HAP-1 (cell line): ENCODE results near the gene TPRN.

Experiments used
- DNase-seq, 2 experiments: peaks; one replicate each; pipeline ENCODE4 v3.0.0-alpha.2; 2016 to 2020; ENCODE audit warnings: low spot score in 2 of 2
- H3K27me3 ChIP-seq: fragments of 250-450 bp; sonication (Bioruptor Pico); 2 replicates; pipeline ENCODE4 v1.5.1; 2020; ENCODE audit warnings: low read depth, mild to moderate bottlenecking, moderate library complexity
- H3K36me3 ChIP-seq: fragments of 250-450 bp; sonication (Bioruptor Pico); replicated peaks from 2 replicates; pipeline ENCODE4 v1.5.1; 2020; ENCODE audit warnings: mild to moderate bottlenecking
- H3K4me1 ChIP-seq: fragments of 250-450 bp; sonication (Bioruptor Pico); 2 replicates; pipeline ENCODE4 v1.5.1; 2020; ENCODE audit warnings: mild to moderate bottlenecking
- H3K4me3 ChIP-seq: fragments of 250-450 bp; sonication (Bioruptor Pico); 2 replicates; pipeline ENCODE4 v1.5.1; 2020; ENCODE audit warnings: mild to moderate bottlenecking, moderate library complexity
- H3K9me3 ChIP-seq: fragments of 250-450 bp; sonication (Bioruptor Pico); 2 replicates; pipeline ENCODE4 v1.5.1; 2020; ENCODE audit warnings: mild to moderate bottlenecking, moderate library complexity
- in situ Hi-C: fragments of 300-500 bp; cut with MboI; formaldehyde crosslinking; loops from 3 replicates; pipeline ENCODE4 v1.14.3; 2020; ENCODE audit warnings: low sequenced_read_pairs, inconsistent platforms, mixed read lengths

TPRN gene

GRCh38 chr9:137225699-137226331, 25.3 kb upstream of the TPRN start:
- Histone ChIP-seq H3K4me3 (no peak overlapping the region), H3K36me3 (no peaks in the 10 kb centered on the region), H3K4me1 (peaks cover 11% of the 10 kb centered on the region), H3K27me3 (no peaks in the 10 kb centered on the region), H3K9me3 (no peaks in the 10 kb centered on the region)
- in situ Hi-C loops: loop anchor here (5.0 to 25.0 kb wide), 2 partner anchors 104 to 439 kb away; partner anchors contain the start of genes CCDC183 and TMEM141
- no peak for DNase-seq

GRCh38 chr9:137224830-137225694, 24.5 kb upstream of the TPRN start, which contains the start of gene CYSRT1:
Gene CYSRT1 (plus strand): TSS chr9:137225174. CDS start chr9:137225622, 448 bp downstream.
- no peak for DNase-seq
- Histone ChIP-seq H3K4me3 (peak within 1 kb of the TSS; percentile 84), H3K9me3 (no peaks in the 10 kb centered on the region), H3K27me3 (no peaks in the 10 kb centered on the region), H3K4me1 (peaks cover 11% of the 10 kb centered on the region), H3K36me3 (no peaks in the 10 kb centered on the region)
- in situ Hi-C loops: loop anchor here (5.0 to 25.0 kb wide), 2 partner anchors 103 to 438 kb away; partner anchors contain the start of genes CCDC183 and TMEM141

GRCh38 chr9:137223078-137223970, 22.8 kb upstream of the TPRN start:
- peak overlapping the region; percentile 84 for H3K4me3 ChIP-seq
- H3K4me1 ChIP-seq: peaks cover 11% of the 10 kb centered on the region
- in situ Hi-C loops: no loop called here
- peak; percentile 97 to 98 for DNase-seq
- no peaks in the 10 kb centered on the region for H3K9me3 ChIP-seq
- no peaks in the 10 kb centered on the region for H3K27me3 ChIP-seq
- H3K36me3 ChIP-seq: no peaks in the 10 kb centered on the region; the same call in 1 of the 2 replicates

- H3K4me3 ChIP-seq: peak within 1 kb of the TSS; percentile 84
- H3K9me3 ChIP-seq: no peaks in the 10 kb centered on the region
- no peaks in the 10 kb centered on the region; the same call in none of the 2 replicates for H3K36me3 ChIP-seq
- no peaks in the 10 kb centered on the region for H3K27me3 ChIP-seq
- in situ Hi-C loops: no loop called here
- H3K4me1 ChIP-seq: peaks cover 11% of the 10 kb centered on the region
- DNase-seq: peak in 1 of 2 experiments; percentile 64
Observed at GRCh38 chr9:137222190-137223077, 21.9 kb upstream of the TPRN start, which contains the start of gene RNF208. Gene RNF208 (minus strand): TSS chr9:137222240. CDS start chr9:137221212, 1,028 bp downstream.

GRCh38 chr9:137221506-137222111, 21.1 kb upstream of the TPRN start:
- H3K27me3 ChIP-seq: no peaks in the 10 kb centered on the region

GRCh38 chr9:137221095-137221505, 20.6 kb upstream of the TPRN start:
- Histone ChIP-seq H3K4me3 (peak overlapping the region; percentile 41; the same call in 1 of the 2 replicates), H3K36me3 (no peaks in the 10 kb centered on the region; the same call in none of the 2 replicates), H3K27me3 (no peaks in the 10 kb centered on the region), H3K9me3 (no peaks in the 10 kb centered on the region), H3K4me1 (peaks cover 11% of the 10 kb centered on the region)
- in situ Hi-C loops: no loop called here
- no peak for DNase-seq

More at GRCh38 chr9:137221506-137222111, 21.1 kb upstream of the TPRN start:
- in situ Hi-C loops: no loop called here
- peak in 1 of 2 experiments; percentile 62 for DNase-seq
- Histone ChIP-seq H3K4me1 (peaks cover 11% of the 10 kb centered on the region), H3K4me3 (peak overlapping the region; percentile 41), H3K9me3 (no peaks in the 10 kb centered on the region), H3K36me3 (no peaks in the 10 kb centered on the region; the same call in none of the 2 replicates)

- H3K4me3 ChIP-seq: no peak overlapping the region
- in situ Hi-C loops: no loop called here
- H3K36me3 ChIP-seq: peaks cover 6% of the 10 kb centered on the region
- no peaks in the 10 kb centered on the region for H3K27me3 ChIP-seq
- no peak for DNase-seq
- peaks cover 11% of the 10 kb centered on the region for H3K4me1 ChIP-seq
- H3K9me3 ChIP-seq: no peaks in the 10 kb centered on the region
Observed at GRCh38 chr9:137220317-137221094, 20.0 kb upstream of the TPRN start.

GRCh38 chr9:137219757-137220316, 19.3 kb upstream of the TPRN start:
- H3K27me3 ChIP-seq: no peaks in the 10 kb centered on the region
- no peak overlapping the region for H3K4me3 ChIP-seq
- peaks cover 11% of the 10 kb centered on the region for H3K36me3 ChIP-seq
- H3K4me1 ChIP-seq: peaks cover 11% of the 10 kb centered on the region
- in situ Hi-C loops: no loop called here
- no peak for DNase-seq
- H3K9me3 ChIP-seq: no peaks in the 10 kb centered on the region

GRCh38 chr9:137218754-137219271, 18.3 kb upstream of the TPRN start:
- in situ Hi-C loops: no loop called here
- peaks cover 18% of the 10 kb centered on the region for H3K36me3 ChIP-seq
- no peak overlapping the region for H3K4me3 ChIP-seq
- H3K27me3 ChIP-seq: no peaks in the 10 kb centered on the region
- no peaks in the 10 kb centered on the region for H3K9me3 ChIP-seq
- H3K4me1 ChIP-seq: peaks cover 7% of the 10 kb centered on the region
- no peak for DNase-seq

- Histone ChIP-seq H3K4me1 (peaks cover 6% of the 10 kb centered on the region), H3K4me3 (no peak overlapping the region), H3K27me3 (no peaks in the 10 kb centered on the region), H3K36me3 (peaks cover 21% of the 10 kb centered on the region), H3K9me3 (no peaks in the 10 kb centered on the region)
- no peak for DNase-seq
- in situ Hi-C loops: no loop called here
Observed at GRCh38 chr9:137218212-137218753, 17.7 kb upstream of the TPRN start.
